ENCODE measurements around the gene BABAM2.

Gene BABAM2

DNA sequence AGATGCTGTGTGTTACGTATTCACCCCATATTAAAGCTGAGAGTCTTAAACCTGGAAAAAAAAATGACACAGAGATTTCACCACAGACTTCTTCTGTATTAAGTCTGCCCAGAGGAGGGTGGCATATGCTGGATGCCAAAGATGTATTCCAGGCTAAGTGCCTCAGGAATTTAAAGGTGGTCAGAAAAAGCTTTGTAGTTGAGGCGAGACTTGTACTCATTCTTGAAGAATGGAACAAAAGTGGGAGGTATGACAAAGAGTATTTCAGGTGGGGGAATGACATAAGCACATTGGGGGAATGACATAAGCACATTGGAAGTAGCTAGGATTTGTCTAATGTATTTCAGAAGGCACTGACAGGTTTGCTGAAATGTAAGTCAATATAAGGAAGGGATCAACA lies 98.6 kb downstream of the BABAM2 start:
- H3K27ac ChIP-seq: no peak overlapping the region
- TF ChIP-seq, protein P1, sequence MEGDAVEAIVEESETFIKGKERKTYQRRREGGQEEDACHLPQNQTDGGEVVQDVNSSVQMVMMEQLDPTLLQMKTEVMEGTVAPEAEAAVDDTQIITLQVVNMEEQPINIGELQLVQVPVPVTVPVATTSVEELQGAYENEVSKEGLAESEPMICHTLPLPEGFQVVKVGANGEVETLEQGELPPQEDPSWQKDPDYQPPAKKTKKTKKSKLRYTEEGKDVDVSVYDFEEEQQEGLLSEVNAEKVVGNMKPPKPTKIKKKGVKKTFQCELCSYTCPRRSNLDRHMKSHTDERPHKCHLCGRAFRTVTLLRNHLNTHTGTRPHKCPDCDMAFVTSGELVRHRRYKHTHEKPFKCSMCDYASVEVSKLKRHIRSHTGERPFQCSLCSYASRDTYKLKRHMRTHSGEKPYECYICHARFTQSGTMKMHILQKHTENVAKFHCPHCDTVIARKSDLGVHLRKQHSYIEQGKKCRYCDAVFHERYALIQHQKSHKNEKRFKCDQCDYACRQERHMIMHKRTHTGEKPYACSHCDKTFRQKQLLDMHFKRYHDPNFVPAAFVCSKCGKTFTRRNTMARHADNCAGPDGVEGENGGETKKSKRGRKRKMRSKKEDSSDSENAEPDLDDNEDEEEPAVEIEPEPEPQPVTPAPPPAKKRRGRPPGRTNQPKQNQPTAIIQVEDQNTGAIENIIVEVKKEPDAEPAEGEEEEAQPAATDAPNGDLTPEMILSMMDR (conservative IDR thresholded peaks at IDR 0.05): no peak

DNA sequence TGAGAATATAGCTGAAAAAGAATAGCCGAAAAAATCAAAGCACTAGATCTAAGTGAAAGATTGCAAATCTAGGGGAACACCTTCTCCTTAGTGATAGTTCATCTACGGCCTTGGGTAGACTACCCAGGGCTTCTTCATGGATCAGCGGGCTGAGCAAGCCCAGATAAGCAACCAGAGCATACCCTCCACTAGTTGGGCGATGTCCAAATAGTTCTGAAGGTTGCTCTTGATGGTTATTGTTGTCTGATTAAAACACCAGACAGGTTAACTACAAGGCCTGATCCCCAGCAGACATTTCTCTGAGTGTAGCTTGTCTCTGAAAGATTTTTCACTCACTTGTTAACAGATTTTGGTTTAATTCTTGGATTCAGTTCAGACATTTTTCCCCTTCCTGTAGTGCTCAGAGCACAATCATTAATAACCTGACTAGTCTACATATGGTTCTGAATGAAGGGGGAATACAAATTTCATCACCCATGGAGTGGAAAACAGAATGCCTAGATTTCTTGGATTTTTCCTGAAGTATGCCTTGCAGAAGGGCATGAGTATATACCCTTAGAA lies 99.6 kb downstream of the BABAM2 start:
- TF ChIP-seq, protein P1 (conservative IDR thresholded peaks at IDR 0.05): no peak
- no peak overlapping the region for H3K27ac ChIP-seq

DNA sequence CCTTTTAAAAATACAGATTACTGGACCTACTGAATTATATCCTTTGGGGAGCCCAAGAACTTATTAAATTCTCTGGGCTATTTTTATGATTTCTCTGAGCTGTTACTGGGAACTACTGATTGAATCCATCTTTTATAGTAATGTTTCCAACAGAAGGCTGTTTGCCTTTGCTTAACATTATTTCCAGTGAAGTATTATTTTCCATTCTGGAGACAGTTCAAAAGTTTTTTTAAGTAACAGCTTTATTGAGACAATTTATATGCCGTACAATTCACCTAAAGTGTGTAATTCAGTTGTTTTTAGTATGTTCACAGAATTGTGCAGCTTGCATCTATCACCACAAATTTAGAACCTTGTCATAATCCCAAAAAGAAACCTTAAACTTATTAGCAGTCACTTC lies 100.6 kb downstream of the BABAM2 start:
- H3K27ac ChIP-seq: no peak overlapping the region
- TF ChIP-seq, protein P1 (conservative IDR thresholded peaks at IDR 0.05): no peak

- no peak overlapping the region for H3K27ac ChIP-seq
- TF ChIP-seq, protein P1 (conservative IDR thresholded peaks at IDR 0.05): no peak
Measured at GRCh38 chr2:27992787-27993401, 102.4 kb downstream of the BABAM2 start.

- TF ChIP-seq, protein P1 (conservative IDR thresholded peaks at IDR 0.05): no peak
Measured at GRCh38 chr2:27993402-27993787, 102.9 kb downstream of the BABAM2 start.

GRCh38 chr2:27993950-27994728 lies 103.6 kb downstream of the BABAM2 start:
- TF ChIP-seq, protein P1 (conservative IDR thresholded peaks at IDR 0.05): no peak
- no peak overlapping the region for H3K27ac ChIP-seq

More at GRCh38 chr2:27993402-27993787, 102.9 kb downstream of the BABAM2 start:
- no peak overlapping the region for H3K27ac ChIP-seq

DNA sequence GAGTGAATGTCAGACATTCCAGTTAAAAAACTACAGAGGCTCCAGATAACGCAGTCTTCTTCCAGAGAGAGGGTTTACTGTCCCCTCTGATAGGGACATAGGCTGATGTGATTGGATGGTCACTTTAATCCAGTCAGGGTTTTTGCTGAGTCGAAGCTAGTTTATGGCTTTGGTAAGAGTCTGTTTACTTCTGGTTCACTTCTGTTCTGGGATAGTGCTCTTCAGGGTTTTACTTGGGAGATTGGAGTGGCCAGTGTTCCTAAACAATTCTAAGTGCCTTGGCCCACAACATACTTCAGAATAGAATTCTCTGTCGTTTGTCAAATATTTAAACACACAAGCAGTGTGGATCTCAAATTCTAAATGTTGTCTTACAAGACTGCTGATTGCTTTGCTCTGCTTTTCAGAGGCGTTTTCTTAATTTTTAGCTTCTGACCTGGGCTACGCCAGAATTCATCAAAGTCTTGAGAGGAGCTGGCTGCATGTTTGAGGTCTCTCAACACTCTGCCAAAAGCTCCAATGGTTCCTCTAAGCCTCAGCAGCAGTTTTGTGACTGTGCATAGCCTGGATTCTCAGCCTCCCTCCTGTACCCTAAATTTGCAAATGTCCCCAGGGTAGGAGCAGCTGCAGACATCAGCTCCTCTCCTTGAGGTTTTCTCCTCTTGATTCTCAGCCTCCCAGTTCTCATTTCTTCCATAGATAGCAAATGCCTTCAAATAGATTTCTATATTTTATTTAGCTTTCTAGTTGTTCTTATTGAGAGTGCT lies 105.8 kb downstream of the BABAM2 start:
- no peak overlapping the region for H3K27ac ChIP-seq
- TF ChIP-seq, protein P1 (conservative IDR thresholded peaks at IDR 0.05): no peak

All from VCaP (cell line).